Gastrocnemius medialis (tissue), 4 donors: Measurements from ENCODE around the gene ME3.

Source experiments
- POLR2A ChIP-seq, 2 donors: fragments of 450-650 bp; IDR thresholded peaks; one replicate each; pipeline ENCODE4 v1.6.1; 2017; ENCODE audit warnings: antibody characterized with exemption in 2 of 2, mild to moderate bottlenecking in 2 of 2, moderate library complexity in 2 of 2
- TF ChIP-seq, protein P1 (sequence below), 5 experiments: fragments of 450-650 bp in 3 of 5; fragments of 200-600 bp in 2 of 5; sonication (generic) in 2 of 5; IDR thresholded peaks in 4 of 5; conservative IDR thresholded peaks in 1 of 5; 1 replicate in 4 of 5; 2 replicates in 1 of 5; pipeline ENCODE4 v1.5.1; 2016 to 2019; ENCODE audit warnings: antibody characterized with exemption in 5 of 5, mild to moderate bottlenecking in 3 of 5, moderate library complexity in 3 of 5

DNA sequence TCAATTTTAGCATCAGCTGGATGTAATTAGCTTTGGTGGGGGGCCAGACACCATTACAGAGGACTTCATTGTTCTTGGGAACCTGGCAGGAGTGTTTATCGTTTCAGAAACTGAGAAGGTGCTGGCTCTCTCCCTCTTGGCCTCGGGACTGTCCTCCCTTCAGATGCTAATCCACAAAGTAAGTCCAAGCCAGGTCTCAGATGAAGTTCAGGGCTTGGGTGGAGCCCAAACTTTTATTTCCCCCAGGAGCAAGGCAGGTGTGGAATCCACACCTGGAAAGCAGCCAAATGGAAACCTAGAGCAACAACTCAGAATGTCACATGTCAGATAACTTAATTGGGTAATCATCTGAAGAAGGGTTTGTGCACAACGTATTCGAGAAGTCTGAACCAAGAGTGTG, 119.2 kb downstream of the ME3 start:
- TF ChIP-seq POLR2A (IDR thresholded peaks at IDR 0.05), result no peak
- TF ChIP-seq, protein P1, sequence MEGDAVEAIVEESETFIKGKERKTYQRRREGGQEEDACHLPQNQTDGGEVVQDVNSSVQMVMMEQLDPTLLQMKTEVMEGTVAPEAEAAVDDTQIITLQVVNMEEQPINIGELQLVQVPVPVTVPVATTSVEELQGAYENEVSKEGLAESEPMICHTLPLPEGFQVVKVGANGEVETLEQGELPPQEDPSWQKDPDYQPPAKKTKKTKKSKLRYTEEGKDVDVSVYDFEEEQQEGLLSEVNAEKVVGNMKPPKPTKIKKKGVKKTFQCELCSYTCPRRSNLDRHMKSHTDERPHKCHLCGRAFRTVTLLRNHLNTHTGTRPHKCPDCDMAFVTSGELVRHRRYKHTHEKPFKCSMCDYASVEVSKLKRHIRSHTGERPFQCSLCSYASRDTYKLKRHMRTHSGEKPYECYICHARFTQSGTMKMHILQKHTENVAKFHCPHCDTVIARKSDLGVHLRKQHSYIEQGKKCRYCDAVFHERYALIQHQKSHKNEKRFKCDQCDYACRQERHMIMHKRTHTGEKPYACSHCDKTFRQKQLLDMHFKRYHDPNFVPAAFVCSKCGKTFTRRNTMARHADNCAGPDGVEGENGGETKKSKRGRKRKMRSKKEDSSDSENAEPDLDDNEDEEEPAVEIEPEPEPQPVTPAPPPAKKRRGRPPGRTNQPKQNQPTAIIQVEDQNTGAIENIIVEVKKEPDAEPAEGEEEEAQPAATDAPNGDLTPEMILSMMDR (IDR thresholded peaks at IDR 0.05 in 4 of 5, conservative IDR thresholded peaks at IDR 0.05 in 1 of 5), result no peak
